Pancreas (tissue), 10 donors: ENCODE measurements around the gene HOXD8. TPM values are rescaled to one million over a fixed set of nuclear protein-coding genes. Genes with fewer than 3 reads are reported as not detected.
A peak's percentile ranks its signal among the peaks of the same experiment; 100 is the strongest.

Experiments
- ATAC-seq, 4 donors: fragments of 200-7000 bp; cut with Tn5 transposase; one replicate each; pipeline versions ENCODE4 v1.8.0 to v1.9.1; 2020; ENCODE audit warnings: mild to moderate bottlenecking in 4 of 4, moderate library complexity in 4 of 4
- DNase-seq, 6 donors: peaks; one replicate each; pipeline ENCODE4 v3.0.0-alpha.2; 2020
- FAIRE-seq: peaks from 2 replicates; lab custom pipeline; 2012; peaks lifted over from hg19 to GRCh38; lab: Jason Lieb, UNC
- H3K27ac ChIP-seq, 4 donors: fragments of 200-600 bp; sonication (generic); 1 replicate in 3 of 4; 2 replicates in 1 of 4; pipeline versions ENCODE4 v1.5.0 to v1.8.0; 2020
- H3K27me3 ChIP-seq, 4 donors: fragments of 200-600 bp; one replicate each; pipeline ENCODE4 v1.8.0; 2021
- H3K36me3 ChIP-seq, 3 donors: fragments of 200-600 bp; sonication (generic) in 1 of 3; one replicate each; pipeline versions ENCODE4 v1.5.0 to v1.8.0; 2020 to 2021
- H3K4me1 ChIP-seq, 3 donors: fragments of 200-600 bp; one replicate each; pipeline ENCODE4 v1.8.0; 2021
- H3K4me3 ChIP-seq, 4 donors: fragments of 200-600 bp; sonication (generic) in 2 of 4; one replicate each; pipeline versions ENCODE4 v1.5.0 to v1.8.0; 2020 to 2021
- H3K9me3 ChIP-seq, 4 donors: fragments of 200-600 bp; one replicate each; pipeline ENCODE4 v1.8.0; 2021
- WGBS, 2 donors: extraction: QIAGEN DNeasy Blood & Tissue Kit; methylation state at CpG; one replicate each; pipeline ENCODE4 v1.1.7; 2013; 5-methylcytosine and 5-hydroxymethylcytosine counted together
- intact Hi-C, 3 donors: fragments of 100-400 bp; cut with DNase I; formaldehyde crosslinking; loops; one replicate each; pipeline versions ENCODE4 v1.11.1 to v1.14.2; 2022
- polyA plus RNA-seq, 2 donors: library from polyadenylated mRNA; stranded (reverse); fragments of 200-250 nt; gene quantifications; one replicate each; pipeline ENCODE4 v1.2.3, GENCODE V29; 2013
- total RNA-seq, 6 donors: library from RNA; stranded (reverse); fragmentation: NEBNext Ultra II Directional in 4 of 6; extraction: Animal tissue kit (Norgen Biotek cat#: 25700) in 4 of 6; gene quantifications; one replicate each; pipeline versions ENCODE4 v1.2.1 to v1.2.4, GENCODE V29; 2021 to 2023
- TF ChIP-seq, protein P1 (sequence below), 4 donors: fragments of 200-600 bp; sonication (generic) in 3 of 4; IDR thresholded peaks; one replicate each; pipeline versions ENCODE4 v1.5.0 to v1.8.0; 2021; ENCODE audit warnings: antibody characterized with exemption in 4 of 4
- donor health status: healthy with polysubstance abuse.
- donor health status: DM: no; HTN: no; CAD: no; lungs with moderate emphysema.
- donor health status: DM: no; HTN: no; CAD: no.
- donor health status: control.
- donor health status: control.
- donor health status: Bipolar disorder and iron deficiency.
- donor health status: DM: yes; HTN: yes; CAD: no.
- donor health status: DM: no; HTN: no; CAD: no.
- donor health status: DM: no; HTN: no; CAD: no.
- donor health status: DM: yes; HTN: yes; CAD: no.

HOXD8 gene
- total and polyA plus RNA-seq, 8 donors, result 0.19 to 1.5 (median 0.62) TPM

GRCh38 chr2:176158855-176159662 lies 29.6 kb downstream of the HOXD8 start:
- peaks cover 0 to 64% (median 12%) of the 10 kb centered on the region in 4 donors for H3K27me3 ChIP-seq
- TF ChIP-seq, protein P1, sequence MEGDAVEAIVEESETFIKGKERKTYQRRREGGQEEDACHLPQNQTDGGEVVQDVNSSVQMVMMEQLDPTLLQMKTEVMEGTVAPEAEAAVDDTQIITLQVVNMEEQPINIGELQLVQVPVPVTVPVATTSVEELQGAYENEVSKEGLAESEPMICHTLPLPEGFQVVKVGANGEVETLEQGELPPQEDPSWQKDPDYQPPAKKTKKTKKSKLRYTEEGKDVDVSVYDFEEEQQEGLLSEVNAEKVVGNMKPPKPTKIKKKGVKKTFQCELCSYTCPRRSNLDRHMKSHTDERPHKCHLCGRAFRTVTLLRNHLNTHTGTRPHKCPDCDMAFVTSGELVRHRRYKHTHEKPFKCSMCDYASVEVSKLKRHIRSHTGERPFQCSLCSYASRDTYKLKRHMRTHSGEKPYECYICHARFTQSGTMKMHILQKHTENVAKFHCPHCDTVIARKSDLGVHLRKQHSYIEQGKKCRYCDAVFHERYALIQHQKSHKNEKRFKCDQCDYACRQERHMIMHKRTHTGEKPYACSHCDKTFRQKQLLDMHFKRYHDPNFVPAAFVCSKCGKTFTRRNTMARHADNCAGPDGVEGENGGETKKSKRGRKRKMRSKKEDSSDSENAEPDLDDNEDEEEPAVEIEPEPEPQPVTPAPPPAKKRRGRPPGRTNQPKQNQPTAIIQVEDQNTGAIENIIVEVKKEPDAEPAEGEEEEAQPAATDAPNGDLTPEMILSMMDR (IDR thresholded peaks at IDR 0.05), result no peak
- H3K4me3 ChIP-seq, result no peak overlapping the region
- ATAC-seq (no peak), FAIRE-seq (no peak), DNase-seq (peak in 1 of 6 donors; percentile 9)
- peaks cover 0 to 8% (median 0%) of the 10 kb centered on the region in 3 donors for H3K4me1 ChIP-seq
- H3K9me3 ChIP-seq, result no peaks in the 10 kb centered on the region
- H3K36me3 ChIP-seq, result no peaks in the 10 kb centered on the region
- H3K27ac ChIP-seq, result no peak overlapping the region
- intact Hi-C loops, result loop anchor here in 1 of 3 donors (10.0 kb wide), 1 partner anchor 406 kb away; no protein-coding TSS in a partner anchor
- 11 to 12% methylated on average over 35 to 39 of the region's 39 CpGs for WGBS, 2 donors

DNA sequence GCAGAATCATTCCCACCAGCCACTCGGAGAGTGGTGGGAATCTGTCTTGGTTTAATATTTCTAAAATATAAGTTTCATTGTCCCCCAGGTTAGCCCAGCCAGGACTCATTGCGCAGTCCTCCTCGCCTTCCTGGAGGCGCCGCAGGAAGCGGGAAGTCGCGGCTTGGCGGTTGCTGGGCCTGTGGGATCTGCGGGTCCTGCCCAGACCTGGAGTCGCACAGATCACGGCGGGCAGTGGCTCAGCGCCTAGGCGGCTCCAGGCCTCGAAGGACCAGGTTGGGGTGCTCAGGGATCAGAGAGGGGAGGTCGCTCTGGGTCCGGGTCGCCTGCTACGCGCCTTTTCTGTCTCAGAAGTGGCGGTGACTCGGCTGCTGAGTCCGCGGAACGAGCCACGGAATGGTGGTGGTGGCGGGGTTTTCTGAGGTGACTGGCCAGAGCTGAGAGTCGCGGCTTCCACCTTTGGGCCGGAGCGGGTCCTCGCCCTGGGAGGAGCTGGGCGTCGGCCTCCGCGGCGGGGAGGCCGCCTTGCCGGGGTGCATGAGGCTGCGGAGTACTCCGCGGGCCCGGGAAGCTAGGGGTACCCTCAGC lies 30.3 kb downstream of the HOXD8 start:
- TF ChIP-seq, protein P1 (IDR thresholded peaks at IDR 0.05), result no peak
- H3K27me3 ChIP-seq, result peaks cover 0 to 71% (median 11%) of the 10 kb centered on the region in 4 donors

DNA sequence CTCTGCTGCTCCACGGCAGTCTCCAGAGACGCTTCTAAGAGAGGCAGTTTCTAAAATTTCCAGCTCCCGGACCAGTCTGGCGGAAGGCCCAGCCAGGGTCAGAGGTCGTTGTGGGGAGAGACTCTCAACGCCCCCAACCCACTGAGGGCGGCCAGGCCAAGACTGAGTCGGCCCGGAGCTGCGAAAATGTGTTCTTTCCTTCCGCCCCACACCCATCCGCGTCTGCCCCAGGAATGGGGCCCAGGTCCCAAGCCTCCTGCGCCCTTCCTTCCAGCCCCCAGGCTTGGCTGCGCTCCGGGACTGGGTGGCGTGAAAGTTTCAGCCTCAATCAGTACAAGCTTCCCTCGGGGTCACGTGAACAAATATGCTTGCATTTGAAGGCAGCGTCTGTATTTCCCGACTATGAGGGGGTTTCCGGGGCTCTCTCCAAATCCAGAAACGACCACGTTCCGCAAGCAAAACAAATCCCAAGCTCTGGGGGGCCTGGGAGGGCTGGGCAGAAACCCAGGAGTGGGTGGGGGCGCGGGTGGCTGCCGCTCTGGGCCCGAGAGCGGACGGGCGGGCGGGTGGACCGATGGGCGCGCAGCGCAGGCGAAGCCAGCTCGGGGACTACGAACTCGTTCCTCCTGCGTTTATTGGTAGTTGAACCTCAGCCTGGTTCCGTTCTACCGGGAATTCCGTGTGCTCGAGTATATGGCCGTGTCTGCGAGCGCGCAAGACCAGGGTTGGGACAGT lies 30.9 kb downstream of the HOXD8 start:
- DNase-seq (no peak), FAIRE-seq (no peak), ATAC-seq (no peak)
- H3K4me1 ChIP-seq, result peaks cover 0 to 10% (median 0%) of the 10 kb centered on the region in 3 donors
- TF ChIP-seq, protein P1 (IDR thresholded peaks at IDR 0.05), result no peak
- intact Hi-C loops, result no loop called here
- peaks cover 0 to 76% (median 14%) of the 10 kb centered on the region in 4 donors for H3K27me3 ChIP-seq
- 5 to 9% methylated on average over 49 to 50 of the region's 50 CpGs for WGBS, 2 donors
- no peaks in the 10 kb centered on the region for H3K9me3 ChIP-seq
- H3K27ac ChIP-seq, result no peak overlapping the region
- H3K4me3 ChIP-seq, result no peak overlapping the region
- H3K36me3 ChIP-seq, result no peaks in the 10 kb centered on the region

More for the DNA sequence above, 30.3 kb downstream of the HOXD8 start:
- peak in 2 of 6 donors; percentile 18 to 61 for DNase-seq
- peaks cover 0 to 8% (median 0%) of the 10 kb centered on the region in 3 donors for H3K4me1 ChIP-seq
- no peak overlapping the region for H3K4me3 ChIP-seq
- no peaks in the 10 kb centered on the region for H3K9me3 ChIP-seq
- intact Hi-C loops, result loop anchor here in 1 of 3 donors (10.0 kb wide), 1 partner anchor 405 kb away; no protein-coding TSS in a partner anchor
- no peak overlapping the region for H3K27ac ChIP-seq
- H3K36me3 ChIP-seq, result no peaks in the 10 kb centered on the region
- FAIRE-seq, result no peak
- 6 to 8% methylated on average over 40 to 44 of the region's 44 CpGs for WGBS, 2 donors
- ATAC-seq, result peak in 1 of 4 donors; percentile 21

- TF ChIP-seq, protein P1 (IDR thresholded peaks at IDR 0.05), result no peak
- WGBS, 2 donors, result 12 to 13% methylated on average over 22 of the region's 22 CpGs
- no peak overlapping the region for H3K4me3 ChIP-seq
- ATAC-seq (no peak), FAIRE-seq (no peak), DNase-seq (no peak)
- H3K27me3 ChIP-seq, result peaks cover 0 to 79% (median 19%) of the 10 kb centered on the region in 4 donors
- H3K36me3 ChIP-seq, result no peaks in the 10 kb centered on the region
- intact Hi-C loops, result no loop called here
- peaks cover 0 to 10% (median 0%) of the 10 kb centered on the region in 3 donors for H3K4me1 ChIP-seq
- H3K27ac ChIP-seq, result no peak overlapping the region
- no peaks in the 10 kb centered on the region for H3K9me3 ChIP-seq
Measured at GRCh38 chr2:176160986-176161824, 31.7 kb downstream of the HOXD8 start.
